ENCODE measurements around the gene DNER. TPM values are rescaled to one million over a fixed set of nuclear protein-coding genes. Genes with fewer than 3 reads are reported as not detected.

DNER gene
- total RNA-seq, 2 donors from 2014 or later = 0.11 to 0.18 TPM

GRCh38 chr2:229601396-229601795 is 113.0 kb downstream of the DNER start:
- H3K9me3 ChIP-seq (ENCODE audit: control insufficient read depth, low read length) = no peaks in the 10 kb centered on the region
- Mint-ChIP-seq H3K4me3 (no peak overlapping the region), H3K9me3 (no peaks in the 10 kb centered on the region), H3K36me3 (ENCODE audit: low read depth) (no peaks in the 10 kb centered on the region), H3K4me1 (no peaks in the 10 kb centered on the region), H3K27ac (no peak overlapping the region), H3K27me3 (ENCODE audit: insufficient read depth) (peaks cover 43% of the 10 kb centered on the region)
- no peak for DNase-seq
- H3K4me1 ChIP-seq (ENCODE audit: control insufficient read depth, insufficient read depth, low read length) = no peaks in the 10 kb centered on the region
- H3K27ac ChIP-seq (ENCODE audit: low read depth, low read length) = no peak overlapping the region
- no peak overlapping the region for H3K4me3 ChIP-seq (ENCODE audit: low read length)
- no peak overlapping the region for H3K9ac ChIP-seq (ENCODE audit: extremely low read depth, low read length, poor library complexity, severe bottlenecking)
- WGBS, 2 experiments (ENCODE audit: insufficient coverage in 1 of 2, insufficient read length in 1 of 2) = 100% methylated on average over 1 to 2 of the region's 2 CpGs
- no peaks in the 10 kb centered on the region for H3K36me3 ChIP-seq (ENCODE audit: control insufficient read depth, insufficient read depth, low read length)
- TF ChIP-seq, protein P1, sequence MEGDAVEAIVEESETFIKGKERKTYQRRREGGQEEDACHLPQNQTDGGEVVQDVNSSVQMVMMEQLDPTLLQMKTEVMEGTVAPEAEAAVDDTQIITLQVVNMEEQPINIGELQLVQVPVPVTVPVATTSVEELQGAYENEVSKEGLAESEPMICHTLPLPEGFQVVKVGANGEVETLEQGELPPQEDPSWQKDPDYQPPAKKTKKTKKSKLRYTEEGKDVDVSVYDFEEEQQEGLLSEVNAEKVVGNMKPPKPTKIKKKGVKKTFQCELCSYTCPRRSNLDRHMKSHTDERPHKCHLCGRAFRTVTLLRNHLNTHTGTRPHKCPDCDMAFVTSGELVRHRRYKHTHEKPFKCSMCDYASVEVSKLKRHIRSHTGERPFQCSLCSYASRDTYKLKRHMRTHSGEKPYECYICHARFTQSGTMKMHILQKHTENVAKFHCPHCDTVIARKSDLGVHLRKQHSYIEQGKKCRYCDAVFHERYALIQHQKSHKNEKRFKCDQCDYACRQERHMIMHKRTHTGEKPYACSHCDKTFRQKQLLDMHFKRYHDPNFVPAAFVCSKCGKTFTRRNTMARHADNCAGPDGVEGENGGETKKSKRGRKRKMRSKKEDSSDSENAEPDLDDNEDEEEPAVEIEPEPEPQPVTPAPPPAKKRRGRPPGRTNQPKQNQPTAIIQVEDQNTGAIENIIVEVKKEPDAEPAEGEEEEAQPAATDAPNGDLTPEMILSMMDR (conservative IDR thresholded peaks at IDR 0.05) = no peak
- H3K27me3 ChIP-seq (ENCODE audit: control insufficient read depth, insufficient read depth, low read length, poor library complexity, severe bottlenecking) = peaks cover 83% of the 10 kb centered on the region

- Histone ChIP-seq H3K27ac (ENCODE audit: low read depth, low read length) (no peak overlapping the region), H3K4me3 (ENCODE audit: low read length) (no peak overlapping the region), H3K9me3 (ENCODE audit: control insufficient read depth, low read length) (no peaks in the 10 kb centered on the region), H3K4me1 (ENCODE audit: control insufficient read depth, insufficient read depth, low read length) (no peaks in the 10 kb centered on the region), H3K9ac (ENCODE audit: extremely low read depth, low read length, poor library complexity, severe bottlenecking) (no peak overlapping the region), H3K36me3 (ENCODE audit: control insufficient read depth, insufficient read depth, low read length) (no peaks in the 10 kb centered on the region), H3K27me3 (ENCODE audit: control insufficient read depth, insufficient read depth, low read length, poor library complexity, severe bottlenecking) (peaks cover 56% of the 10 kb centered on the region)
- Mint-ChIP-seq H3K9me3 (no peaks in the 10 kb centered on the region), H3K27ac (no peak overlapping the region), H3K36me3 (ENCODE audit: low read depth) (no peaks in the 10 kb centered on the region), H3K4me1 (no peaks in the 10 kb centered on the region), H3K27me3 (ENCODE audit: insufficient read depth) (peaks cover 17% of the 10 kb centered on the region), H3K4me3 (no peak overlapping the region)
- WGBS, 2 experiments (ENCODE audit: insufficient coverage in 1 of 2, insufficient read length in 1 of 2) = 58 to 67% methylated on average over 3 of the region's 3 CpGs
- DNase-seq = no peak
- TF ChIP-seq, protein P1 (conservative IDR thresholded peaks at IDR 0.05) = no peak
Measured at GRCh38 chr2:229598227-229598626, 116.1 kb downstream of the DNER start.

DNA sequence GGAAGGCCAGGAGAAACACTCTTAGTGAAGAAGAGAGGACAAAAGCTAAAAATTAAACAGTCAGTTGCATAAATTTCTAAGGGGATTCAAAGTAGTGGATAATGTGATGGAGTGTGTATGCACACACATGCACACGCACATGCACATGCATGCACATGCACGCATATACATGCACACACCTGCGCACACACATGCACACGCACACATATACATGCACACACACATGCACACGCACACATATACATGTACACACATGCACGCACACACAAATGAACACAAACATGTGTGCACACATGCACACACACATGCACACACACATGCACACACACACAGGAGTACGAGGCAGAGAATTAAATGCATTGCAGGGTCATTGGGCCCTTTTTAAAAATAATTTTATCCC is 117.6 kb downstream of the DNER start:
- H3K27me3 Mint-ChIP-seq (ENCODE audit: insufficient read depth) = peaks cover 15% of the 10 kb centered on the region
- no peaks in the 10 kb centered on the region for H3K4me1 ChIP-seq (ENCODE audit: control insufficient read depth, insufficient read depth, low read length)
- H3K4me3 ChIP-seq (ENCODE audit: low read length) = no peak overlapping the region
- H3K27ac Mint-ChIP-seq = no peak overlapping the region
- H3K27me3 ChIP-seq (ENCODE audit: control insufficient read depth, insufficient read depth, low read length, poor library complexity, severe bottlenecking) = peaks cover 44% of the 10 kb centered on the region
- no peaks in the 10 kb centered on the region for H3K36me3 ChIP-seq (ENCODE audit: control insufficient read depth, insufficient read depth, low read length)
- H3K4me3 Mint-ChIP-seq = no peak overlapping the region
- H3K36me3 Mint-ChIP-seq (ENCODE audit: low read depth) = no peaks in the 10 kb centered on the region
- H3K9me3 Mint-ChIP-seq = no peaks in the 10 kb centered on the region
- TF ChIP-seq, protein P1 (conservative IDR thresholded peaks at IDR 0.05) = no peak
- no peak overlapping the region for H3K27ac ChIP-seq (ENCODE audit: low read depth, low read length)
- DNase-seq = no peak
- WGBS, 2 experiments (ENCODE audit: insufficient coverage in 1 of 2, insufficient read length in 1 of 2) = 67% methylated on average over 6 of the region's 7 CpGs; no CpG with 5 or more reads in 1 of the 2 experiments
- H3K9ac ChIP-seq (ENCODE audit: extremely low read depth, low read length, poor library complexity, severe bottlenecking) = no peak overlapping the region
- H3K9me3 ChIP-seq (ENCODE audit: control insufficient read depth, low read length) = no peaks in the 10 kb centered on the region
- no peaks in the 10 kb centered on the region for H3K4me1 Mint-ChIP-seq
